HCT116 (cell line): ENCODE data around the gene PM20D2.

ENCODE experiments used
- CTCF ChIP-seq, 3 experiments: fragments of 200-600 bp in 1 of 3; sonication (generic) in 1 of 3; IDR thresholded peaks in 2 of 3; conservative IDR thresholded peaks in 1 of 3; 2 replicates each; pipeline ENCODE4 v1.5.1; 2012 to 2017; ENCODE audit warnings: low read depth in 2 of 3, low read length in 2 of 3, antibody characterized with exemption in 1 of 3, borderline replicate concordance in 1 of 3, control low read depth in 1 of 3, mild to moderate bottlenecking in 1 of 3, mixed read lengths in 1 of 3, mixed run types in 1 of 3, moderate library complexity in 1 of 3; ENCODE audit not compliant: insufficient read depth in 1 of 3
- EGR1 ChIP-seq: IDR thresholded peaks from 2 replicates; pipeline ENCODE4 v1.6.1; 2012; ENCODE audit warnings: low read depth
- EZH2phosphoT487 ChIP-seq: fragments of 200-600 bp; IDR thresholded peaks from 2 replicates; pipeline ENCODE4 v1.6.1; 2018; ENCODE audit warnings: antibody characterized with exemption, borderline replicate concordance
- FOSL1 ChIP-seq: IDR thresholded peaks from 2 replicates; pipeline ENCODE4 v1.6.1; 2012; ENCODE audit warnings: low read depth
- POLR2A ChIP-seq: IDR thresholded peaks from 2 replicates; pipeline ENCODE4 v1.7.0; 2011; ENCODE audit warnings: borderline replicate concordance; ENCODE audit not compliant: insufficient read depth, insufficient read length; ENCODE audit errors: extremely low read depth
- POLR2AphosphoS5 ChIP-seq: IDR thresholded peaks from 2 replicates; pipeline ENCODE4 v1.6.1; 2011; ENCODE audit warnings: mild to moderate bottlenecking, low read depth, low read length, moderate library complexity
- ZFX ChIP-seq: fragments of 450-650 bp; IDR thresholded peaks from 2 replicates; pipeline ENCODE4 v1.6.1; 2017
- ZNF274 ChIP-seq: fragments of 200-500 bp; sonication (Bioruptor generic); IDR thresholded peaks from 2 replicates; pipeline ENCODE4 v1.6.1; 2014; ENCODE audit warnings: mild to moderate bottlenecking, low read depth, low read length, inconsistent platforms

GRCh38 chr6:89138173-89138572, 7.7 kb upstream of the PM20D2 start:
- no peak for TF ChIP-seq EZH2phosphoT487
- TF ChIP-seq CTCF (IDR thresholded peaks at IDR 0.05 in 2 of 3, conservative IDR thresholded peaks at IDR 0.05 in 1 of 3; ENCODE audit: borderline replicate concordance in 1 of 3, insufficient read depth in 1 of 3, low read depth in 2 of 3, low read length in 2 of 3) = no peak
- TF ChIP-seq POLR2A = no peak
- TF ChIP-seq FOSL1 = no peak
- TF ChIP-seq EGR1 = no peak
- TF ChIP-seq POLR2AphosphoS5 = no peak
- no peak for TF ChIP-seq ZFX
- no peak for TF ChIP-seq ZNF274
